ENCODE measurements around the gene SCN8A.

The SCN8A gene

DNA sequence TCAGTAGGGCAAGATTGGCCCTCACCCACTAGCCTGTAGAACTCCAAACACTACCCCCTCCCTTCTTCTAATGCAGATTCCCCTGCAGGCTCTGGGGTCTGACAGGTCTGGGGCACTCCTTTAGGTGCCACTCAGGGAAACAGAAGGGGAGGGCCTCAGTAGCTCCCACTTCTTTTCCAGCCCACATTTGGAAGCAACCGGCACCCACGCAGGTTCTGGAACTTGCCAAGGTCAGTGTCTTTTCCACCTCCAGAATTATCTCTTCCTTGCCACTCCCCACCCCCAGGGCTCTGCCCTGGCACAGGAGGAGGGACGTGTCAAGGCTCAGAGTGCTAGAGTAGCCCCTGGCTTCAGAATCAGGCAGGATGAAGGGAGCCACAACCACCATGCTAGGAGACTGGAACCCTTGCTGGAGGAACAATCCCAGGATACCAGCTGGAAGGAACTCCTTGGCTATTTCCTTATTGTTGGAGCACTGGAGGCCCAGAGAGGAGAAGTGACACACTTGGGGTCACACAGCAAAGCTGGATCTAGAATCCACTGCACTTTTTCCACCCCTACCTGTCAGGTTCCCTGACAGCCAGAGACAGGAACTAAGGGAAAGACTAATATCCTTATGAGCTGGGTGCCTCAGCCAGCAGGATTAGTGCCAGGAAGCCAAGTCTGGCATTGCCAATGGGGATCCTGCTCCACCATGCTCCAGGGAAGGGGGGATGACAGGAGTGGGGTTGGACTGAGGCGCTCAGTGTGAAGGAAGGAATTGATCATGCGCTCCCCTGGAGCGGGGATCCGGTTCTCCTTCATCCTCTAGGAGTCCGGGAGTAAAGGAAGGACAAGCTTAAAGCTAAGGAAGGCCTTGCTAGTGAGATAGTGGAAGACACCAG is 259.3 kb downstream of the SCN8A start:
- no peak for DNase-seq (ENCODE audit: low read depth in 2 of 2, low spot score in 1 of 2)

DNA sequence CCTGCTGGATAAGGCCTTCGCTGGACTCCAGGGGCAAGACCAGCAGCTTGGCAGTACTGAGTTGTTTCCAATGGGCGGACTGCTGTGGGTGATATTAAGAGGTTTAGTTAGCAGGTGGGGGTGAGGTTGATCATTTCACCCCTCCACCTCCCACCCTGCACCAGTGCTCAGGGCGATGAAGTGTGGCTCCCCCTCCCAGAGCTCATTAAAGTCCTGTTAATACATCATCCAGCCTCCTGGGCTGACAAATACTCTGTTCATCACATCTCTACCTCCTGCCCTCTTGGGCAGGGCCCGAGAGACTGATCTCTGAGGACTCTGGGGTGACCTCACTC is 259.9 kb downstream of the SCN8A start:
- no peak for DNase-seq (ENCODE audit: low read depth in 2 of 2, low spot score in 1 of 2)

DNA sequence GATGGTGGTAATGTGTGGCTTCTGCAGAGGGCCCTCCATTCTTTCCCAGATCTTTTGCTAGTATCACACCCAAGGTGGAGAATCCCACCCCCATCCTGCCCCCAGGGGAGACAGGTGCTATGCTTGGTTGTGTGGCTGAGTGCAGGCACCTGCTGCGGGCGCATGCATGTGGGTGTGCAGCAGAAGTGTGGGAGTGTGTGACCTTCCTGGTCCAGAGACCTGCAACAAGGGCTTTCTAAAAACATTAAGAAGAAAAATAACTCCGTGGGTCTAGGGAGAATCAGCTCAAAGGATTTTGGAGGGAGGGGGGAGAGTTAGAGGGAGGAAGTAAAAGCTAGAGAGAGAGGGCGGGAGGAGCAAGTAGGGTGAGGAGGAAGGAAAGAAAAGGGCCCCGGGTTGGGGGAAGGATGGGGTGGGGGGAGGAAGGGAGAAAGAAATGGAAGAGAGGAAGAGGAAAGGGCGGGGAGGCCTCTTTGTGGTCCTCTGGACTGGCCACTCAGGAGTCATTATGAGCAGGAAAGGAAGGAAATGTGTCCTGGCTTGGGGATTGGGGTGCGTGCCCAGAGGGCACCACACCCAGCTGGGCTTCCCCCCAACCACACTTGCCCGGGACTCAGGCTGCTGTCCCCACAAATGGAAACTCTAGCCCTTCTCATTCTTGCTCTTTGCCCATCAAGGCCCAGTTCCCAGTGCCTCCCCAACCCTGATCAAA is 260.5 kb downstream of the SCN8A start:
- no peak for DNase-seq (ENCODE audit: low read depth in 2 of 2, low spot score in 1 of 2)

DNA sequence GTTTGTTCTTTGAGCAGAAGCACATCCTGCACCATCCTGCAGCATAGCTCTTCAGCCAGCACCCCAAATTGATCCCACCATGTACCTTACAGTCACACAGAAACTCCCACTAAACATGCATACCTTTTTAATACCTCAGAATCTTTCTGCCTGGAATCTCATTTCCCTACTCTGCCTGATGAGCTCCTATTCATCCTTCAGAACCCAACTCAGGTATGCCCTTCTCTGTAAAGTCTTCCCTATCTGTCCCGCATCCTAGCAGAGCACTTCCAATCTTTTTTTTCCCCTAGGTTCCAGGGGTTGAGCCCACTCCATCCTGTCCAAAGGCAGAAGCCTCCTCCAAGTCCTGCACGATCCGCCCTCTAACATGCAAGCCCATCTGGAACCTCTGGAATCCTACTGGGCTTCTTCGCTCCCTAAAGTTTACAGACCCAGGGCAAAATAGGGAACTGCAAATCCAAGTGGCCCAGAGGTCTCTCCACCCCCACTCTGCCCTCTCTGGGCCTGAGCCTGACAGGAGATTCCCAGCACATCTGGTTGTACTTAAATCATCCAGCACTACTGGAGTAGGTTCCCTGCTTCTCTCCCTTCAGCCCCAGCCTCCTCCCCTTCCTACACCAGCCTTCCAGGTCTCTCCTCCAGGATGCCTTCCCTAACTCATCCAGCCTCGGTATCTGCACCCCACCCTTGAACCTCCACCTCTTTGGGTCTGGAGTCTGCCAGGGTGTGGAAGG is 261.5 kb downstream of the SCN8A start:
- DNase-seq (ENCODE audit: low read depth in 2 of 2, low spot score in 1 of 2), result no peak

DNA sequence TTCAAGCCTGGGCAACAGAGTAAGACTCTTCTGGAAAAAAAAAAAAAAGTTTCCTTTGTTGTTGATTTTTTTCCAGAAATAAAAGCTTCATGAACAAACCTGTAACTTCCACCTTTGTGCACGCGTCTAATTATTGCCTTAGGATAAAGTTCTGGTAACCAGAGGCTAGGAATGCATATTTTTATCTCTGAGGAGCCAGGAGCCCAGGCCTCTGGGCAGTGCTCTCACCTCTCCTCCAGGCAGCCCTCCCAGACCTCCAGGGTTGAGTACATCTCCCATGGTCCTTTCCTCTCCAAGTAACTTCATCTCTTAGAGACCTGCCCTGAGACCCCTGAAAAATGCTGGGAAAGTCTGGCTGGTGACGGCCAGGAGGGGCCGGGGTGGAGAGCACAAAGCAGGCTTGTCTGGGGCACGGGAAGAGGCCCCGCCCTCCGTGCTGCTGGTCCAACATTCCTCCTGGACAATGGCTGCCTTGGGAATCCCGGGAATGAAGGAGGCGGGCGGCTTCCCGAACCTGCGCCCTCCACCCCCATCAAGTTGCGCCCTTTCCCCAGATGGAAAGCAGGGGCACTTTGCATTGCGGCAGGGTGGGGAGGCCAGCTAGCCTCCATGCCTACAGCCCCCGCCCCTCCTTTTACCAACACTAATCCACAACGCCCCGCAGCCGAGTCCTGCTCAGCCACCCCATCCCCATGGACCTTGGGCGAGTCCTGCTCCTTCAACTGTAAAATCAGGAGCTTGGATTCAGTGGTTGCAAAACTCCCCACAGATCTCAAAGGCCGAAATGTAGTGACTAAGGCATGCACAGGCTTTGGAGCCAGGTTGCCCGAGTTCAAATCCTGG is 264.8 kb downstream of the SCN8A start:
- DNase-seq (ENCODE audit: low read depth in 2 of 2, low spot score in 1 of 2), result no peak

DNA sequence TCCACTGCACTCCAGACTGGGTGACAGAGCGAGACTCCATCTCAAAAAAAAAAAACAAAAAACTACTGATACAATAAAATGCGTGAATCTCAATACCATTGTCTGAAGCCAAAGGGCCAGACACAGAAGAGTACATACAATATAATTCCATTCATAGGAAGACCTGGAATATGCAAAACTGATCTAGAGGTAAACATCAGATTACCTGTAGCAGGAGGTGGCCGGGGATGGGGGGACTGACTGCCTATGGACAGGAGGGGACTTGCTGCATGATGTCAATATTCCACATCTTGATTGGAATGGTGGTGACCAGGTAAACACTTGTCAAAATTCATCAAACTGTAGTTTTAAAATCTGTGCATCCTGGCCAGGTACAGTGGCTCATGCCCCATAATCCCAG is 270.0 kb downstream of the SCN8A start:
- DNase-seq (ENCODE audit: low read depth in 2 of 2, low spot score in 1 of 2), result no peak

Measured in stimulated activated CD8-positive, alpha-beta memory T cell treated with anti-CD3 and anti-CD28 coated beads, Interleukin-4, amount 100 ng/mL, for 4 hours (primary cell).